ENCODE data around the gene KIAA0232. TPM values are rescaled to one million over a fixed set of nuclear protein-coding genes. Genes with fewer than 3 reads are reported as not detected.
"Not testable (repeated sequence)": the region's sequence is repeated elsewhere in the genome, so short reads cannot be mapped to it uniquely, and the experiment has no call there.

The KIAA0232 gene
- total RNA-seq, 1 donor from 2014 or later, result 15.9 TPM

DNA sequence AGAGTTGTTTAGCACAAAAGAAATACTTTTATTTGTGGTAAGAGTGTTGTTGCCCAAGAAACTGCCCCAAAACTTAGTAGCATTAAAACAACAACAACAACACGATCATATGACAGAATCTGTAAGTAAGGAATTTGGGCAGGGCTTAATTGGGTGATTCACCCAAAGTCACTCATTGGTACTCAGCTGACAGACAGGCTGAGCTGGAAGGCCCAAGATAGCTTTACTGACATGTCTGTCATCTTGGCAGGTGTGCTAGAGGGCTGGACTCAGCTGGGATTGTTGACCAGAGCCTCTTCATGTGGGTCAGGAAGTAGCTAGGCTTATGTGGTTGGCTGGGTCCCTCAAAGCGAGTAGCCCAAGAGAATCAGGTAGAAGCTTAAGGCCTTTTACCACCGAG, 52.3 kb downstream of the KIAA0232 start:
- Histone ChIP-seq H3K27me3 (no peaks in the 10 kb centered on the region), H3K4me3 (no peak overlapping the region), H3K27ac (no peak overlapping the region), H3K9me3 (no peaks in the 10 kb centered on the region), H3K36me3 (peaks cover 10 to 34% of the 10 kb centered on the region in 2 donors), H3K4me1 (peaks cover 0 to 5% of the 10 kb centered on the region in 2 donors)
- TF ChIP-seq, protein P1, sequence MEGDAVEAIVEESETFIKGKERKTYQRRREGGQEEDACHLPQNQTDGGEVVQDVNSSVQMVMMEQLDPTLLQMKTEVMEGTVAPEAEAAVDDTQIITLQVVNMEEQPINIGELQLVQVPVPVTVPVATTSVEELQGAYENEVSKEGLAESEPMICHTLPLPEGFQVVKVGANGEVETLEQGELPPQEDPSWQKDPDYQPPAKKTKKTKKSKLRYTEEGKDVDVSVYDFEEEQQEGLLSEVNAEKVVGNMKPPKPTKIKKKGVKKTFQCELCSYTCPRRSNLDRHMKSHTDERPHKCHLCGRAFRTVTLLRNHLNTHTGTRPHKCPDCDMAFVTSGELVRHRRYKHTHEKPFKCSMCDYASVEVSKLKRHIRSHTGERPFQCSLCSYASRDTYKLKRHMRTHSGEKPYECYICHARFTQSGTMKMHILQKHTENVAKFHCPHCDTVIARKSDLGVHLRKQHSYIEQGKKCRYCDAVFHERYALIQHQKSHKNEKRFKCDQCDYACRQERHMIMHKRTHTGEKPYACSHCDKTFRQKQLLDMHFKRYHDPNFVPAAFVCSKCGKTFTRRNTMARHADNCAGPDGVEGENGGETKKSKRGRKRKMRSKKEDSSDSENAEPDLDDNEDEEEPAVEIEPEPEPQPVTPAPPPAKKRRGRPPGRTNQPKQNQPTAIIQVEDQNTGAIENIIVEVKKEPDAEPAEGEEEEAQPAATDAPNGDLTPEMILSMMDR (IDR thresholded peaks at IDR 0.05), result no peak
- no peak for DNase-seq (ENCODE audit: low spot score in 2 of 2)
- intact Hi-C loops (cut with DNase I), result no loop called here

DNA sequence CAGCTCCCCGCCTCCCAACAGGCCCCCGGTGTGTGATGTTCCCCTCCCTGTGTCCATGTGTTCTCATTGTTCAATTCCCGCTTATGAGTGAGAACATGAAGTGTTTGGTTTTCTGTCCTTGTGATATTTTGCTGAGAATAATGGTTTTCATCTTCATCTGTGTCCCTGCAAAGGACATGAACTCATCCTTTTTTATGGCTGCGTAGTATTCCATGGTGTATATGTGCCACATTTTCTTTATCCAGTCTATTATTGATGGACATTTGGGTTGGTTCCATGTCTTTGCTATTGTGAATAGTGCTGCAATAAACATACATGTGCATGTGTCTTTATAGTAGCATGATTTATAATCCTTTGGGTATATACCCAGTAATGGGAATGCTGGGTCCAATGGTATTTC, 53.1 kb downstream of the KIAA0232 start:
- H3K9me3 ChIP-seq; H3K4me1 ChIP-seq; DNase-seq (ENCODE audit: low spot score in 2 of 2); H3K27ac ChIP-seq; H3K27me3 ChIP-seq; intact Hi-C loops (cut with DNase I); H3K4me3 ChIP-seq: not testable (repeated sequence)
- H3K36me3 ChIP-seq, result peaks cover 10 to 27% of the 10 kb centered on the region in 2 donors

DNA sequence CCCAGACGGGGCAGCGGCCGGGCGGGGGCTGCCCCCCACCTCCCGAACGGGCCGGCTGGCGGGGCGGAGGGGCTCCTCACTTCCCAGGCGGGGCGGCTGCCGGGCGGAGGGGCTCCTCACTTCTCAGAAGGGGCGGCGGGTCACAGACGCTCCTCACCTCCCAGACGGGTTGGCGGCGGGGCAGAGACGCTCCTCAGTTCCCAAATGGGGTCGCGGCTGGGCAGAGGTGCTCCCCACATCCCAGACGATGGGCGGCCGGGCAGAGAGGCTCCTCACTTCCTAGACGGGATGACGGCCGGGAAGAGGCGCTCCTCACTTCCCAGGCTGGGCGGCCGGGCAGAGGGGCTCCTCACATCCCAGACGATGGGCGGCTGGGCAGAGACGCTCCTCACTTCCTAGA, 54.6 kb downstream of the KIAA0232 start:
- H3K4me3 ChIP-seq; H3K27ac ChIP-seq; intact Hi-C loops (cut with DNase I); H3K4me1 ChIP-seq; H3K9me3 ChIP-seq; DNase-seq (ENCODE audit: low spot score in 2 of 2); H3K27me3 ChIP-seq: not testable (repeated sequence)
- peaks cover 0 to 14% of the 10 kb centered on the region in 2 donors for H3K36me3 ChIP-seq

DNA sequence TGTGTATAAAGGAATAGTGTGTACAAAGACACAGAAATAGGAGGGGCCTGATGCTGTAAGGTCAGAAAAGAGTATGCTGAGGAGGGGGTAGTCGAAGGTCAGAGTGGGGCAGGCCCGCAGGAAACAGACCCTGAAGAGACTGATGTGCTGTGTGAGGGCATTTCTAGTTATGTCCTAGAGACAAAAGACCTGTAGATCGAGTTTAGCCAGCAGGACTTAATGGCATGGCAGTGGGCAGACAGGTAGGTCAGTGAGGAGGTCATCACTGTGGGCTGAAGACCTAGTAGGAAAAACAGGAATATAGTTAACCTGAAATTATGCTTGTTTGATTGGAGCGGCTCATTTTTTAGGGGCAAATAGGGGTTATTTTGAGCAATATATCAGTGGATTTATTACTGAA, 57.1 kb downstream of the KIAA0232 start:
- H3K36me3 ChIP-seq, result peaks cover 0 to 15% of the 10 kb centered on the region in 2 donors
- no peaks in the 10 kb centered on the region for H3K9me3 ChIP-seq
- H3K27ac ChIP-seq, result no peak overlapping the region
- H3K4me1 ChIP-seq, result peaks cover 0 to 7% of the 10 kb centered on the region in 2 donors
- no peak overlapping the region for H3K4me3 ChIP-seq
- TF ChIP-seq, protein P1 (IDR thresholded peaks at IDR 0.05), result no peak
- intact Hi-C loops (cut with DNase I), result no loop called here
- H3K27me3 ChIP-seq, result no peaks in the 10 kb centered on the region
- no peak for DNase-seq (ENCODE audit: low spot score in 2 of 2)

DNA sequence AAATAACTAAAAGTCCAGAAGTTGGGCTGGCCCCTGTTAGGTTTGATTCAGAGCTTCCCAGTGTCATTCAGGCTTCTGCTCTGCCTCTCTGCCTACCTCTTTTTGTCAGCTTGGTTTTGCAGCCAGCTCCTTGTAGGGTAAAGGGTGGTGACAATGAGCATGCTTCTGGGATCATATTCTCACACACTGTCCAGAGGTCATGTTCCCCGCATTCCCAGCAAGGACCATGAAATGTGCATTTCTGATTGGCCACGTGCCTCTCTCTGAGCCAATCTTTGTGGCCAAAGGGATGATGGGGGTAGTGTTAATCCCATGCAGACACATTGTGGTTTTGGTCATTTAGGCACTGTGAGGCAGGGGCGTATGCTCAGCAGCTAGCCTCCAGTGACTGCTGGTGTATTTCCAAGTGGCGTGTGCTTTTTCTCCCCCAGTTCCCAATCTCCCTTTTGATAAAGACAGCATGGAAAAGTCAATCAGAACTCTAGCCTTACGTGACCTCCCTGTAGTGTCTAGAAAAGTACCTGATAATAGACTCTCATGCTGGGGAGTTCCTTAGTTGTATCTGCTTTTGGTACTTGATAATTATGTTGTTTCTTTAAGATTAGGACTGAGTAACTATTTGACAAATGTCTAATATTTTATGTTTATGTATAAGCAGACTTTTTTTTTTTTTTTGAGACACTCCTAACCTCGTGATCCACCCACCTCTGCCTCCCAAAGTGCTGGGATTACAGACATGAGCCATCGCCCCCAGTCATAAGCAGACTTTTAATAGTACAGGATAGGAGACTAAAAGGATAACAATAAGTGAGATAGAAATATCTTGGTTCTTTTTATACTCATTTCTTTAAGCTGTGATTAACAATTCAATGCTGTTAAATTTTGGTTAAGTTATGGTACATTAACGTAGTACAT, 57.8 kb downstream of the KIAA0232 start:
- TF ChIP-seq, protein P1 (IDR thresholded peaks at IDR 0.05), result no peak
- H3K4me3 ChIP-seq, result no peak overlapping the region
- no peak for DNase-seq (ENCODE audit: low spot score in 2 of 2)
- peaks cover 0 to 7% of the 10 kb centered on the region in 2 donors for H3K4me1 ChIP-seq
- H3K27me3 ChIP-seq, result no peaks in the 10 kb centered on the region
- H3K36me3 ChIP-seq, result peaks cover 0 to 23% of the 10 kb centered on the region in 2 donors
- H3K27ac ChIP-seq, result peak overlapping the region in 1 of 2 donors; percentile 8
- H3K9me3 ChIP-seq, result no peaks in the 10 kb centered on the region
- intact Hi-C loops (cut with DNase I), result no loop called here

DNA sequence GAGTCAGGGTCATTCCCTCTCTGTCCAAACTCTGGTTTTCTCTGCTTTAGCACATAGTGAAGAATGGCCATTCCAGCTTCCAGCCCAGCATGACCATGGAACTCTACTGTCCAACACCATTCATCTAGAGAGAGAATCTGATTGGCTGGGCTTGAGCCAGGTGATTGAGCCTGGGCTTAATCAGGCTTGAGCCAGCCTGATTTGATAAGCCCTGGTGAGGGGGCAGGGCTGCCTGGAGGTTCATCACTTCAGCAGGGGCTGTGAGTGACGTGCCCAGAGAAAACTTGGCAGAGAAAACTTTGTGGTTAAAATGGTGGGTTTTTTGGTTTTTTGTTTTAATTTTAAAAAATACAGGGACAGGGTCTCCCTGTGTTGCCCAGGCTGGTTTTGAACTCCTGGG, 62.5 kb downstream of the KIAA0232 start:
- Histone ChIP-seq H3K36me3 (peaks cover 0 to 32% of the 10 kb centered on the region in 2 donors), H3K27me3 (no peaks in the 10 kb centered on the region), H3K9me3 (no peaks in the 10 kb centered on the region), H3K4me3 (no peak overlapping the region), H3K4me1 (peaks cover 0 to 2% of the 10 kb centered on the region in 2 donors), H3K27ac (no peak overlapping the region)
- DNase-seq (ENCODE audit: low spot score in 2 of 2), result no peak
- intact Hi-C loops (cut with DNase I), result loop anchor here (5.0 kb wide), 1 partner anchor 38 kb away; no protein-coding TSS in a partner anchor
- TF ChIP-seq, protein P1 (IDR thresholded peaks at IDR 0.05), result no peak
